GM21825 (cell line): Measurements from ENCODE around the gene DCANP1.

Experiments used
- ATAC-seq: cut with Tn5 transposase; IDR thresholded peaks from one replicate; pipeline ENCODE4 v1.9.1; 2021; ENCODE audit warnings: mild to moderate bottlenecking, moderate library complexity; ENCODE audit not compliant: unreplicated experiment

DCANP1 gene

GRCh38 chr5:135480511-135480910, 33.4 kb upstream of the DCANP1 start:
- no peak for ATAC-seq

- no peak for ATAC-seq
These were observed 31.8 kb upstream of the DCANP1 start for GRCh38 chr5:135478938-135479337.

- ATAC-seq = no peak
These were observed 30.5 kb upstream of the DCANP1 start for GRCh38 chr5:135477613-135478066.

- no peak for ATAC-seq
These were observed 29.8 kb upstream of the DCANP1 start for GRCh38 chr5:135476615-135477581.

GRCh38 chr5:135473956-135474670, 27.0 kb upstream of the DCANP1 start:
- ATAC-seq = no peak

- ATAC-seq = no peak
These were observed 25.0 kb upstream of the DCANP1 start for GRCh38 chr5:135472141-135472540.

GRCh38 chr5:135471726-135472125, 24.6 kb upstream of the DCANP1 start:
- ATAC-seq = no peak

GRCh38 chr5:135469911-135470310, 22.8 kb upstream of the DCANP1 start:
- no peak for ATAC-seq

GRCh38 chr5:135468541-135468940, 21.4 kb upstream of the DCANP1 start:
- ATAC-seq = no peak

- no peak for ATAC-seq
These were observed 20.8 kb upstream of the DCANP1 start for GRCh38 chr5:135467871-135468485.

- no peak for ATAC-seq
These were observed 20.0 kb upstream of the DCANP1 start for GRCh38 chr5:135467051-135467625.

- ATAC-seq = peak; percentile 58
These were observed 19.3 kb upstream of the DCANP1 start for GRCh38 chr5:135466178-135467050.

GRCh38 chr5:135465391-135466122, 18.4 kb upstream of the DCANP1 start:
- no peak for ATAC-seq

- ATAC-seq = no peak
These were observed 15.2 kb upstream of the DCANP1 start for GRCh38 chr5:135462304-135462703.

GRCh38 chr5:135461481-135462151, 14.5 kb upstream of the DCANP1 start:
- ATAC-seq = no peak

GRCh38 chr5:135460246-135461033, 13.3 kb upstream of the DCANP1 start:
- ATAC-seq = no peak

- ATAC-seq = no peak
These were observed 11.8 kb upstream of the DCANP1 start for GRCh38 chr5:135458921-135459331.

- no peak for ATAC-seq
These were observed 11.2 kb upstream of the DCANP1 start for GRCh38 chr5:135458356-135458755.
